ENCODE measurements around the gene ATG4D.
"Not testable (repeated sequence)": the region's sequence is repeated elsewhere in the genome, so short reads cannot be mapped to it uniquely, and the experiment has no call there.

ATG4D gene

GRCh38 chr19:10553087-10553667 lies 9.5 kb downstream of the ATG4D start:
- DNase-seq = peak; percentile 45

- DNase-seq = peak; percentile 60
Observed at GRCh38 chr19:10553943-10554381, 10.3 kb downstream of the ATG4D start.

- DNase-seq = no peak
Observed at GRCh38 chr19:10554760-10555609, 11.3 kb downstream of the ATG4D start.

- DNase-seq = no peak
Observed at GRCh38 chr19:10555610-10555973, 11.9 kb downstream of the ATG4D start.

- no peak for DNase-seq
Observed at GRCh38 chr19:10557603-10558197, 14.0 kb downstream of the ATG4D start.

- no peak for DNase-seq
Observed at GRCh38 chr19:10560154-10560553, 16.4 kb downstream of the ATG4D start.

- DNase-seq = no peak
Observed at GRCh38 chr19:10562609-10563008, 18.9 kb downstream of the ATG4D start.

GRCh38 chr19:10565028-10565566 lies 21.4 kb downstream of the ATG4D start:
- peak; percentile 63 for DNase-seq

GRCh38 chr19:10565567-10566407 lies 22.1 kb downstream of the ATG4D start, which contains the start of gene KRI1:
KRI1 (minus strand) TSS chr19:10566010; CDS start chr19:10565999, 11 bp downstream.
- DNase-seq = peak; percentile 99

GRCh38 chr19:10566408-10566657 lies 22.6 kb downstream of the ATG4D start:
- no peak for DNase-seq

GRCh38 chr19:10566658-10567410 lies 23.1 kb downstream of the ATG4D start:
- peak; percentile 33 for DNase-seq

- DNase-seq = no peak
Observed at GRCh38 chr19:10567656-10568055, 24.0 kb downstream of the ATG4D start.

- DNase-seq = peak; percentile 41
Observed at GRCh38 chr19:10568062-10568825, 24.5 kb downstream of the ATG4D start.

- DNase-seq = peak; percentile 100
Observed at GRCh38 chr19:10568826-10569651, 25.3 kb downstream of the ATG4D start, which contains the start of gene CDKN2D. CDKN2D (minus strand) TSS chr19:10568979; CDS start chr19:10568653, 326 bp downstream.

GRCh38 chr19:10573793-10574192 lies 30.1 kb downstream of the ATG4D start:
- not testable (repeated sequence) for DNase-seq

GRCh38 chr19:10574462-10574861 lies 30.8 kb downstream of the ATG4D start:
- DNase-seq = no peak

GRCh38 chr19:10575011-10575716 lies 31.5 kb downstream of the ATG4D start:
- no peak for DNase-seq

- no peak for DNase-seq
Observed at GRCh38 chr19:10577951-10578350, 34.2 kb downstream of the ATG4D start.

GRCh38 chr19:10580979-10581631 lies 37.4 kb downstream of the ATG4D start:
- peak; percentile 90 for DNase-seq

Measured in femur (tissue), 1 donor.